Activated naive CD8-positive, alpha-beta T cell treated with anti-CD3 and anti-CD28 coated beads, Interleukin-2, amount 10 ng/mL, durations not matched to agents 7 days and 5 days (primary cell): ENCODE measurements around the gene ATG10. TPM values are rescaled to one million over a fixed set of nuclear protein-coding genes. Genes with fewer than 3 reads are reported as not detected.
A peak's percentile ranks its signal among the peaks of the same experiment; 100 is the strongest.
"Not testable (repeated sequence)": the region's sequence is repeated elsewhere in the genome, so short reads cannot be mapped to it uniquely, and the experiment has no call there.

ENCODE experiments used
- ATAC-seq: fragments of 150-1000 bp; cut with Tn5 transposase; one replicate; pipeline ENCODE4 v1.10.0; 2021; ENCODE audit warnings: low read depth, moderate library complexity
- POLR2A ChIA-PET: fragments of 350-600 bp; sonication (Branson Sonifier 250); formaldehyde crosslinking; loops from one replicate; lab custom pipeline; 2021; ENCODE audit warnings: antibody characterized with exemption; lab: Charles Lee
- DNase-seq: peaks from one replicate; pipeline ENCODE4 v3.0.0; 2021
- H3K27ac Mint-ChIP-seq: one replicate; pipeline ENCODE4 v1.8.0; 2022; ENCODE audit warnings: mild to moderate bottlenecking, mixed read lengths
- H3K27me3 Mint-ChIP-seq: one replicate; pipeline ENCODE4 v1.8.0; 2022; ENCODE audit warnings: mild to moderate bottlenecking, moderate library complexity, mixed read lengths
- H3K36me3 Mint-ChIP-seq: one replicate; pipeline ENCODE4 v1.8.0; 2021; ENCODE audit warnings: mild to moderate bottlenecking, mixed read lengths
- H3K4me1 Mint-ChIP-seq: one replicate; pipeline ENCODE4 v1.8.0; 2021; ENCODE audit warnings: mixed read lengths
- H3K4me3 Mint-ChIP-seq: one replicate; pipeline ENCODE4 v1.8.0; 2022; ENCODE audit warnings: mild to moderate bottlenecking, moderate library complexity, mixed read lengths
- H3K9me3 Mint-ChIP-seq: one replicate; pipeline ENCODE4 v1.8.0; 2021; ENCODE audit warnings: mixed read lengths
- total RNA-seq, 2 experiments: library from RNA; stranded (reverse); gene quantifications; one replicate each; pipeline ENCODE4 v1.2.3, GENCODE V29; 2021

The ATG10 gene
- total RNA-seq = 10 to 100 TPM; 11.5 to 12.4 TPM

DNA sequence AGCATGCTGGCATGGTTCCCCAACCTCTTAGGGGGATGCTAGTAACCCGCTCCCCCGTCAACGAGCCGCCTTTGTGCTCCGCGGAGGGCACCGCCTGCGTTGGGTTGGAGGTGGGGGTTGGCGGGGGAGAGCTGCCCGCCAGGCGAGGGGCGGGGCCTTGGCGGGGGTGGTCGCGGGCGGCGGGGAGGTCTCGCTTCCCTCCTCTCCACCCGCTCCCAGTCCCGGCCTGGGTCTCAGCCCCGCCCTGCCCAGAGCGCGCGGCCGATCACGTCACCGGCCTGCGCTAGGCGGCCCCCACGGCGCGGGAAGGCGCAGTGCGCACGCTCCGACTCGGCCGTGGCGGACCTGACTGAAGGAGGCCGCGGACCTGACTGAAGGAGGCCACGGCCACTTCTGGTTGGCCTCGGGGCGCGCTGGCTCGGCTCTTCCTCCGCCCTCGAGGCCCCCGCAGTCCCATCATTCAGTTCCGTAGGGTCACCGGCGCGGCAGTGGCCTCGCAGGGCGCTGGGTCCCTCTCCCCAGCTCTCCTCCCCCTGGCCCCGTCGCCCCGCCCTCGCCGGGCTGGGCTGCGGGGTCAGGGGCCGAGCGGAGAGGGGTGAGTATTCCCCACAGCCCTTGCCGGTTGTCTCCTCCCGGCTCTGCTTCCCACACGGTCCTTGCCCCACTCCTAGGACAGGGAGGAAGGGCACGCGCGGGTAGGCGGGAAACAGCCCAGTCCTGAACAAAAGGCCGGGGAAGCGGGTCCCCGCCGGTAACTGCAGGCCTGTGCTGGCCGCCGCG, at the start of gene ATG10:
TSS of gene ATG10 (plus strand) at position 312 of the 780 bp plus-strand sequence. CDS start 15,548 bp downstream, outside the sequence.
- peaks cover 6% of the 10 kb centered on the region for H3K36me3 Mint-ChIP-seq
- peak within 1 kb of the TSS; percentile 88 for H3K4me3 Mint-ChIP-seq
- POLR2A ChIA-PET = interaction anchor here (0.6 to 2.9 kb wide), 5 partner anchors 120 to 670 kb away, joined by 3 to 27 read pairs (median 4); partner anchors contain the start of genes SSBP2 and ZCCHC9
- H3K4me1 Mint-ChIP-seq = peaks cover 27% of the 10 kb centered on the region
- no peaks in the 10 kb centered on the region for H3K27me3 Mint-ChIP-seq
- H3K27ac Mint-ChIP-seq = peak within 1 kb of the TSS; percentile 95
- peak; percentile 94 for DNase-seq
- peak; percentile 96 for ATAC-seq
- H3K9me3 Mint-ChIP-seq = no peaks in the 10 kb centered on the region

- Mint-ChIP-seq H3K9me3 (peaks cover 2% of the 10 kb centered on the region), H3K27me3 (peaks cover 5% of the 10 kb centered on the region), H3K27ac (no peak overlapping the region), H3K36me3 (no peaks in the 10 kb centered on the region), H3K4me1 (peaks cover 3% of the 10 kb centered on the region), H3K4me3 (no peak overlapping the region)
- POLR2A ChIA-PET = no interaction called here
- DNase-seq (no peak), ATAC-seq (no peak)
These were observed 49.0 kb upstream of the ATG10 start for GRCh38 chr5:81922854-81923279.

DNA sequence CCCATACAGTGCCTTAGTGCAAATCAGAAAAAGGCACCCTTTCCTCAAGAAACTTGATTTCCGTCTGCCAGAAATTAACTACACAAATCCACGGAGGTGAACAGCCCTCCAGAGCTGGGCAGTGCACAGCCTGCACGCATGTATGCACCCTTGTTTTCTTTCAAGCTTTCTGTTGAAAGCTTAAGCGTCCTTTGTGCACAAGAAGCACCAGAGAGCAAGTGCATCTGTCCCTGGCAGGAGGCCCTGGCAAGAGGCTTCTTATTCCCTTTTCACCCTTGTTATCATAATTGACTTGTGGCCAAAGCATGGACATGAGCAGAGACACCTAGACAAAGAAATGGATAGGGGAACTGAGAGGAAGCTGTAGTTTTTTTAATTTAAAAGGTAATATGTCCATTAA, 47.4 kb upstream of the ATG10 start:
- Mint-ChIP-seq H3K9me3 (peaks cover 2% of the 10 kb centered on the region), H3K4me1 (peaks cover 3% of the 10 kb centered on the region), H3K27me3 (peaks cover 5% of the 10 kb centered on the region), H3K4me3 (no peak overlapping the region), H3K36me3 (no peaks in the 10 kb centered on the region), H3K27ac (no peak overlapping the region)
- ATAC-seq = no peak
- POLR2A ChIA-PET = no interaction called here
- DNase-seq = no peak

DNA sequence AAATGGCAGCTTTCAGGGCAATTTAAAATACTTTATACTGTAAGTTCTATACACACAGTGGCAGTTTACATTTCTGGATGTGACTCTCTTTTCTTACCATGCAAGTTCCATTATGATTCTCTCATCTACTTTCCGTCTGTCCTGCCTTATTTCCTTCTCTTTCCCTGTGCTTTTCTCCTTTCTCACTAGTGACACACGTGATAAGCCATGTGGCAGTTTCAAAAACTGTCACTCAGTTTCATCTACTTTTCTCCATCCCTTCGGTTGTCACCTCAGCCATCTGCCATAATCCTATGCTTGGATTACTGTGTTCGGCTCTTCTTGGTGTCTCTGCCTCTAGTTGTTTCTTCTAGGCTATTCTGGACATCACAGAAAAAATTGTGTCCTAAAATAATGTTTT, 46.8 kb upstream of the ATG10 start:
- no peak overlapping the region for H3K27ac Mint-ChIP-seq
- H3K36me3 Mint-ChIP-seq = no peaks in the 10 kb centered on the region
- POLR2A ChIA-PET = no interaction called here
- ATAC-seq (no peak), DNase-seq (no peak)
- H3K9me3 Mint-ChIP-seq = peaks cover 2% of the 10 kb centered on the region
- H3K4me3 Mint-ChIP-seq = no peak overlapping the region
- H3K4me1 Mint-ChIP-seq = peaks cover 3% of the 10 kb centered on the region
- H3K27me3 Mint-ChIP-seq = peaks cover 5% of the 10 kb centered on the region

GRCh38 chr5:81925981-81926380, 45.8 kb upstream of the ATG10 start:
- no peaks in the 10 kb centered on the region for H3K36me3 Mint-ChIP-seq
- peaks cover 5% of the 10 kb centered on the region for H3K27me3 Mint-ChIP-seq
- ATAC-seq = no peak
- POLR2A ChIA-PET = no interaction called here
- no peak for DNase-seq
- H3K27ac Mint-ChIP-seq = no peak overlapping the region
- no peak overlapping the region for H3K4me3 Mint-ChIP-seq
- peaks cover 2% of the 10 kb centered on the region for H3K9me3 Mint-ChIP-seq
- peaks cover 3% of the 10 kb centered on the region for H3K4me1 Mint-ChIP-seq

DNA sequence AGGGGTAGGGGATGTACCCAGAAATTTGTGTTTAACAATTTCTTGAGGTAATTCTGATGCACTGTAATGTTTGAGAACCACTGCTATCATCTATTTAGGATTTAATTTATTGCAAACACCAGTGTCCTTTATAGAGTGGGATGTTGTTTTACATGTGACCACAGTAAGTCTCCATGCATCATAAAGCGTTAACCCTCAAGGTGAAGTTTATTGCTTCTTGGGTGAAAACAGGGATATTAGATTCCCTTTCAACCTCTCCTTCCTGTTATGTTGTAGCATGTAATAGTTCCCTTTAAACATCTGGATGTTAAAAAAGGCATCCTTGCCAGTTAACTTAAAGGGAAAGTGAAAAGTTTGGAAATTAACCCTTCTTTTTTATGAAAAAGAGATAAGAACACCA, 35.8 kb upstream of the ATG10 start:
- peaks cover 2% of the 10 kb centered on the region for H3K27me3 Mint-ChIP-seq
- H3K4me3 Mint-ChIP-seq = no peak overlapping the region
- no peaks in the 10 kb centered on the region for H3K4me1 Mint-ChIP-seq
- ATAC-seq = no peak
- POLR2A ChIA-PET = no interaction called here
- H3K9me3 Mint-ChIP-seq = peaks cover 7% of the 10 kb centered on the region
- H3K27ac Mint-ChIP-seq = no peak overlapping the region
- H3K36me3 Mint-ChIP-seq = no peaks in the 10 kb centered on the region
- no peak for DNase-seq

GRCh38 chr5:81936750-81937149, 35.1 kb upstream of the ATG10 start:
- H3K27ac Mint-ChIP-seq = no peak overlapping the region
- no peak for ATAC-seq

GRCh38 chr5:81942746-81943145, 29.1 kb upstream of the ATG10 start:
- Mint-ChIP-seq H3K27ac (no peak overlapping the region), H3K36me3 (no peaks in the 10 kb centered on the region), H3K27me3 (no peaks in the 10 kb centered on the region), H3K4me3 (no peak overlapping the region), H3K4me1 (no peaks in the 10 kb centered on the region), H3K9me3 (peaks cover 13% of the 10 kb centered on the region)
- POLR2A ChIA-PET = interaction anchor here (0.5 kb wide), 1 partner anchor 1509 kb away, joined by 3 read pairs; no protein-coding TSS in a partner anchor
- DNase-seq (no peak), ATAC-seq (no peak)

More at GRCh38 chr5:81936750-81937149, 35.1 kb upstream of the ATG10 start:
- H3K4me3 Mint-ChIP-seq = no peak overlapping the region
- H3K4me1 Mint-ChIP-seq = no peaks in the 10 kb centered on the region
- H3K9me3 Mint-ChIP-seq = peaks cover 8% of the 10 kb centered on the region
- no peak for DNase-seq
- H3K36me3 Mint-ChIP-seq = no peaks in the 10 kb centered on the region
- H3K27me3 Mint-ChIP-seq = peaks cover 2% of the 10 kb centered on the region
- POLR2A ChIA-PET = no interaction called here

DNA sequence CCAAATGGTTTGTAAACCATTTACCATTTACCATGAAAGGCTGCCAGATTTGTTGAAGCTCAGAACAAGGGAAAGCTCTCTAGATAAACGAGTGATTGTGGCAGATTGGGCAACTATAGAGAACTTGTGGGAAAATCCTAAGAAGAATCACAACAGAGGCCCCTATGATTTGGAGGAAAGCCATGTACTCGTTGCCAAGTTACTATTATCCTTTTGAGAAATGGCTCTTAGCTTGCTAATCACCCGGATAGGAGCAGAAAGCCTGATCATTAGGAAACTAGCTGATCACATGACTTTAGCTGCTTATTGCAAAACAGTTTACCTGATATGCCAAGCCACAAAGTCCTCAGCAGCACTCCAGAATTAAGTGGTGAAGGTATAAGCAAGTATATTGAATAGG, 23.5 kb upstream of the ATG10 start:
- ATAC-seq (no peak), DNase-seq (no peak)
- Mint-ChIP-seq H3K27ac (no peak overlapping the region), H3K9me3 (peaks cover 6% of the 10 kb centered on the region), H3K4me1 (no peaks in the 10 kb centered on the region), H3K4me3 (no peak overlapping the region), H3K36me3 (no peaks in the 10 kb centered on the region), H3K27me3 (no peaks in the 10 kb centered on the region)
- POLR2A ChIA-PET = no interaction called here

GRCh38 chr5:81949462-81949861, 22.4 kb upstream of the ATG10 start:
- H3K4me1 Mint-ChIP-seq = no peaks in the 10 kb centered on the region
- H3K4me3 Mint-ChIP-seq = no peak overlapping the region
- POLR2A ChIA-PET = no interaction called here
- no peak overlapping the region for H3K27ac Mint-ChIP-seq
- ATAC-seq (no peak), DNase-seq (no peak)
- H3K9me3 Mint-ChIP-seq = peaks cover 6% of the 10 kb centered on the region
- no peaks in the 10 kb centered on the region for H3K36me3 Mint-ChIP-seq
- H3K27me3 Mint-ChIP-seq = no peaks in the 10 kb centered on the region

DNA sequence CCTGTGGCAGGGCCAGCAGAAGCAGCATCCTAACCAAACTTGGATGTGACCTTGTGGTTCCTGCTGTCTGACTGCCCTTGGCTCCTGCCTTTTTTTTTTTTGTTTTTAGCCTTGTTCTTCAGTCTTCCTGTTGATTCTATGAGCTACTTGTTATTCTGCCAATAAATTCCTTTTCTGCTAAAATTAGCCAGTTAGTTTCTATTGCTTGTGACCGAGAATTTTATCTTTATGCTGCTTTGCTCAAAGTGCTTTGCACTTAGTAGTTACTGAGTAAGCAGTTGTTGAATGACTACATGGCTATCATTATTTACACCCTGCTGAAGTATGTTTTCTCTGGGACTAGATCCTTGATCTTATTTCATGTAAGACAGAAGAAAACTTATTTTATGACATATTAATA, 20.8 kb upstream of the ATG10 start:
- Mint-ChIP-seq H3K9me3 (peaks cover 3% of the 10 kb centered on the region), H3K4me3 (no peak overlapping the region), H3K27me3 (no peaks in the 10 kb centered on the region), H3K36me3 (no peaks in the 10 kb centered on the region), H3K4me1 (no peaks in the 10 kb centered on the region), H3K27ac (no peak overlapping the region)
- POLR2A ChIA-PET = no interaction called here
- DNase-seq (no peak), ATAC-seq (no peak)

- POLR2A ChIA-PET, H3K36me3 Mint-ChIP-seq, H3K4me3 Mint-ChIP-seq, ATAC-seq, H3K9me3 Mint-ChIP-seq, H3K4me1 Mint-ChIP-seq, DNase-seq, H3K27me3 Mint-ChIP-seq, H3K27ac Mint-ChIP-seq: not testable (repeated sequence)
These were observed 17.0 kb upstream of the ATG10 start for GRCh38 chr5:81954796-81955195.

DNA sequence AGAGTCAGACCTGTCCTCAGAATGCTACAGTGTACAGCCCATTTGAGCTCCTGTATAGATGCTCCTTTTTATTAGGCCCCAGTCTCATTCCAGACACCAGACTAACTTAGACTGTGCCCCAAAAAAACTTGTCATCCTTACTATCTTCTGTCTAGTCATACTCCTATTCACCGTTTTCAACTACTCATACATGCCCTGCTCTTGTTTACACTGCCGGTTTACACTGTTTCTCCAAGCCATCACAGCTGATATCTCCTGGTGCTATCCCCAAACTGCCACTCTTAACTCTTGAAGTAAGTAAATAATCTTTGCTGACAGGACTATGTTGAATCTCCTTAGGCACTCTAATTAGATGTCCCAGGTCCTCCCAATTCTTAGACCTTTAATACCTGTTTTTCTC, 13.7 kb upstream of the ATG10 start:
- H3K27ac Mint-ChIP-seq, H3K36me3 Mint-ChIP-seq, H3K27me3 Mint-ChIP-seq, DNase-seq, H3K4me3 Mint-ChIP-seq, POLR2A ChIA-PET, H3K4me1 Mint-ChIP-seq, H3K9me3 Mint-ChIP-seq, ATAC-seq: not testable (repeated sequence)
